HL-60 (cell line): ENCODE measurements around the gene CACNA1S.

Experiments used
- CTCF ChIP-seq: IDR thresholded peaks from one replicate; pipeline ENCODE4 v1.5.1; 2011; ENCODE audit warnings: low read length, control low read depth, inconsistent platforms; ENCODE audit not compliant: insufficient read depth
- GABPA ChIP-seq: IDR thresholded peaks from 2 replicates; pipeline ENCODE4 v1.6.1; 2012; ENCODE audit warnings: low read depth
- POLR2AphosphoS5 ChIP-seq: IDR thresholded peaks from 2 replicates; pipeline ENCODE4 v1.6.1; 2012; ENCODE audit warnings: low read depth
- REST ChIP-seq: IDR thresholded peaks from 2 replicates; pipeline ENCODE4 v1.6.1; 2012; ENCODE audit warnings: low read depth; ENCODE audit not compliant: insufficient replicate concordance

GRCh38 chr1:201096041-201096461 lies 16.2 kb downstream of the CACNA1S start:
- TF ChIP-seq CTCF, result no peak
- no peak for TF ChIP-seq REST
- no peak for TF ChIP-seq POLR2AphosphoS5
- TF ChIP-seq GABPA, result no peak
